Immature natural killer cell (primary cell): ENCODE results near the gene NDUFC2. TPM values are rescaled to one million over a fixed set of nuclear protein-coding genes. Genes with fewer than 3 reads are reported as not detected.
"Not testable (repeated sequence)": the region's sequence is repeated elsewhere in the genome, so short reads cannot be mapped to it uniquely, and the experiment has no call there.

Source experiments
- DNase-seq, 3 donors: peaks; one replicate each; pipeline ENCODE4 v3.0.0; 2022; ENCODE audit warnings: mixed read lengths in 1 of 3
- H3K27ac Mint-ChIP-seq, 6 donors: one replicate each; pipeline ENCODE4 v1.8.0; 2020; ENCODE audit warnings: mixed read lengths in 6 of 6, mild to moderate bottlenecking in 5 of 6, inconsistent platforms in 4 of 6, moderate library complexity in 3 of 6
- H3K27me3 Mint-ChIP-seq, 3 donors: one replicate each; pipeline ENCODE4 v1.8.0; 2020 to 2021; ENCODE audit warnings: low read depth in 3 of 3, mild to moderate bottlenecking in 3 of 3, mixed read lengths in 3 of 3, moderate library complexity in 3 of 3, inconsistent platforms in 1 of 3
- H3K36me3 Mint-ChIP-seq, 3 donors: one replicate each; pipeline ENCODE4 v1.8.0; 2020; ENCODE audit warnings: mixed read lengths in 3 of 3, inconsistent platforms in 2 of 3, mild to moderate bottlenecking in 2 of 3
- H3K4me1 Mint-ChIP-seq, 2 donors: one replicate each; pipeline ENCODE4 v1.8.0; 2020; ENCODE audit warnings: inconsistent platforms in 2 of 2, mild to moderate bottlenecking in 2 of 2, mixed read lengths in 2 of 2, moderate library complexity in 1 of 2
- H3K4me3 Mint-ChIP-seq, 5 donors: one replicate each; pipeline ENCODE4 v1.8.0; 2020; ENCODE audit warnings: mild to moderate bottlenecking in 5 of 5, mixed read lengths in 5 of 5, inconsistent platforms in 3 of 5, moderate library complexity in 3 of 5
- H3K9me3 Mint-ChIP-seq, 6 donors: one replicate each; pipeline ENCODE4 v1.8.0; 2020; ENCODE audit warnings: mild to moderate bottlenecking in 6 of 6, mixed read lengths in 6 of 6, inconsistent platforms in 4 of 6, moderate library complexity in 3 of 6
- polyA plus RNA-seq, 3 donors: library from polyadenylated mRNA; unstranded; fragments of 300-500 nt; fragmentation: Illumina TruSeq; gene quantifications; one replicate each; pipeline ENCODE4 v1.2.3, GENCODE V29; 2021

The NDUFC2 gene
- polyA plus RNA-seq, 3 donors from 2014 or later, result 172 to 320 (median 243) TPM

- peak overlapping the region; percentile 63 to 84 (median 82) for H3K4me3 Mint-ChIP-seq
- H3K36me3 Mint-ChIP-seq, result no peaks in the 10 kb centered on the region
- no peaks in the 10 kb centered on the region for H3K9me3 Mint-ChIP-seq
- peaks cover 13 to 18% of the 10 kb centered on the region in 2 donors for H3K4me1 Mint-ChIP-seq
- peak; percentile 25 to 37 (median 26) for DNase-seq
- peaks cover 2 to 4% (median 3%) of the 10 kb centered on the region in 3 donors for H3K27me3 Mint-ChIP-seq
- H3K27ac Mint-ChIP-seq, result peak overlapping the region; percentile 81 to 94 (median 88)
These were observed 39.6 kb downstream of the NDUFC2 start for GRCh38 chr11:78039919-78040671.

GRCh38 chr11:78039391-78039918 lies 40.2 kb downstream of the NDUFC2 start:
- Mint-ChIP-seq H3K27ac (peak overlapping the region; percentile 81 to 94 (median 88)), H3K4me3 (peak overlapping the region in 4 of 5 donors; percentile 64 to 84 (median 82)), H3K9me3 (no peaks in the 10 kb centered on the region), H3K27me3 (peaks cover 2 to 4% (median 3%) of the 10 kb centered on the region in 3 donors), H3K36me3 (no peaks in the 10 kb centered on the region), H3K4me1 (peaks cover 13 to 18% of the 10 kb centered on the region in 2 donors)
- no peak for DNase-seq

- Mint-ChIP-seq H3K27ac (no peak overlapping the region), H3K27me3 (peaks cover 2 to 4% (median 3%) of the 10 kb centered on the region in 3 donors), H3K4me3 (no peak overlapping the region), H3K9me3 (no peaks in the 10 kb centered on the region), H3K4me1 (peaks cover 13 to 18% of the 10 kb centered on the region in 2 donors), H3K36me3 (no peaks in the 10 kb centered on the region)
- no peak for DNase-seq
These were observed 40.9 kb downstream of the NDUFC2 start for GRCh38 chr11:78038697-78039313.

- H3K27ac Mint-ChIP-seq, result no peak overlapping the region
- no peak overlapping the region for H3K4me3 Mint-ChIP-seq
- peaks cover 0 to 4% (median 3%) of the 10 kb centered on the region in 3 donors for H3K27me3 Mint-ChIP-seq
- H3K36me3 Mint-ChIP-seq, result no peaks in the 10 kb centered on the region
- H3K9me3 Mint-ChIP-seq, result no peaks in the 10 kb centered on the region
- H3K4me1 Mint-ChIP-seq, result peaks cover 13 to 18% of the 10 kb centered on the region in 2 donors
- no peak for DNase-seq
These were observed 41.6 kb downstream of the NDUFC2 start for GRCh38 chr11:78037825-78038620.

GRCh38 chr11:78037056-78037455 lies 42.6 kb downstream of the NDUFC2 start:
- H3K27ac Mint-ChIP-seq, result no peak overlapping the region
- no peaks in the 10 kb centered on the region for H3K9me3 Mint-ChIP-seq
- H3K36me3 Mint-ChIP-seq, result no peaks in the 10 kb centered on the region
- peaks cover 13 to 18% of the 10 kb centered on the region in 2 donors for H3K4me1 Mint-ChIP-seq
- peaks cover 0 to 4% (median 3%) of the 10 kb centered on the region in 3 donors for H3K27me3 Mint-ChIP-seq
- H3K4me3 Mint-ChIP-seq, result no peak overlapping the region
- DNase-seq, result no peak

- H3K27me3 Mint-ChIP-seq, result peaks cover 0 to 4% (median 3%) of the 10 kb centered on the region in 3 donors
- DNase-seq, result no peak
- H3K27ac Mint-ChIP-seq, result peak overlapping the region in 1 of 6 donors; percentile 4
- no peak overlapping the region for H3K4me3 Mint-ChIP-seq
- H3K36me3 Mint-ChIP-seq, result no peaks in the 10 kb centered on the region
- H3K9me3 Mint-ChIP-seq, result no peaks in the 10 kb centered on the region
- peaks cover 13 to 15% of the 10 kb centered on the region in 2 donors for H3K4me1 Mint-ChIP-seq
These were observed 43.3 kb downstream of the NDUFC2 start for GRCh38 chr11:78036313-78036712.

GRCh38 chr11:78034623-78035022 lies 45.0 kb downstream of the NDUFC2 start:
- no peak overlapping the region for H3K27ac Mint-ChIP-seq
- no peak for DNase-seq
- H3K9me3 Mint-ChIP-seq, result no peaks in the 10 kb centered on the region
- no peaks in the 10 kb centered on the region for H3K36me3 Mint-ChIP-seq
- no peak overlapping the region for H3K4me3 Mint-ChIP-seq
- peaks cover 3 to 6% of the 10 kb centered on the region in 2 donors for H3K4me1 Mint-ChIP-seq
- peaks cover 0 to 3% (median 2%) of the 10 kb centered on the region in 3 donors for H3K27me3 Mint-ChIP-seq

GRCh38 chr11:78033040-78033439 lies 46.6 kb downstream of the NDUFC2 start:
- peaks cover 0 to 2% of the 10 kb centered on the region in 2 donors for H3K4me1 Mint-ChIP-seq
- no peaks in the 10 kb centered on the region for H3K9me3 Mint-ChIP-seq
- H3K4me3 Mint-ChIP-seq, result no peak overlapping the region
- no peaks in the 10 kb centered on the region for H3K36me3 Mint-ChIP-seq
- no peak for DNase-seq
- peaks cover 0 to 4% (median 2%) of the 10 kb centered on the region in 3 donors for H3K27me3 Mint-ChIP-seq
- H3K27ac Mint-ChIP-seq, result no peak overlapping the region

GRCh38 chr11:78032090-78032489 lies 47.6 kb downstream of the NDUFC2 start:
- H3K27ac Mint-ChIP-seq, result no peak overlapping the region
- no peaks in the 10 kb centered on the region for H3K36me3 Mint-ChIP-seq
- H3K4me3 Mint-ChIP-seq, result no peak overlapping the region
- H3K27me3 Mint-ChIP-seq, result peaks cover 0 to 4% (median 2%) of the 10 kb centered on the region in 3 donors
- H3K4me1 Mint-ChIP-seq, result no peaks in the 10 kb centered on the region
- no peaks in the 10 kb centered on the region for H3K9me3 Mint-ChIP-seq
- DNase-seq, result no peak

- Mint-ChIP-seq H3K27me3 (peaks cover 0 to 4% (median 2%) of the 10 kb centered on the region in 3 donors), H3K4me1 (no peaks in the 10 kb centered on the region), H3K27ac (no peak overlapping the region), H3K36me3 (no peaks in the 10 kb centered on the region), H3K4me3 (no peak overlapping the region), H3K9me3 (no peaks in the 10 kb centered on the region)
- DNase-seq, result no peak
These were observed 48.0 kb downstream of the NDUFC2 start for GRCh38 chr11:78031629-78032028.

GRCh38 chr11:78030429-78031325 lies 49.0 kb downstream of the NDUFC2 start:
- Mint-ChIP-seq H3K36me3 (no peaks in the 10 kb centered on the region), H3K27ac (no peak overlapping the region), H3K9me3 (no peaks in the 10 kb centered on the region), H3K4me1 (no peaks in the 10 kb centered on the region), H3K4me3 (no peak overlapping the region), H3K27me3 (peaks cover 0 to 4% (median 2%) of the 10 kb centered on the region in 3 donors)
- DNase-seq, result no peak

GRCh38 chr11:78028423-78028822 lies 51.2 kb downstream of the NDUFC2 start:
- DNase-seq, H3K4me1 Mint-ChIP-seq, H3K4me3 Mint-ChIP-seq, H3K27me3 Mint-ChIP-seq, H3K27ac Mint-ChIP-seq, H3K36me3 Mint-ChIP-seq, H3K9me3 Mint-ChIP-seq: not testable (repeated sequence)

- Mint-ChIP-seq H3K4me1 (peaks cover 0 to under 1% of the 10 kb centered on the region in 2 donors), H3K27ac (no peak overlapping the region), H3K27me3 (peaks cover under 1 to 2% (median 2%) of the 10 kb centered on the region in 3 donors), H3K9me3 (no peaks in the 10 kb centered on the region), H3K4me3 (no peak overlapping the region), H3K36me3 (no peaks in the 10 kb centered on the region)
- DNase-seq, result no peak
These were observed 51.9 kb downstream of the NDUFC2 start for GRCh38 chr11:78027759-78028158.
